Natural killer cell (primary cell): Measurements from ENCODE around the gene RAB31. TPM values are rescaled to one million over a fixed set of nuclear protein-coding genes. Genes with fewer than 3 reads are reported as not detected.

Experiments used
- ATAC-seq, 3 donors: fragments of 150-1000 bp in 2 of 3; fragments of 200-7000 bp in 1 of 3; cut with Tn5 transposase; 1 replicate in 1 of 3; 2 replicates in 2 of 3; pipeline ENCODE4 v1.10.0; 2021; ENCODE audit warnings: mild to moderate bottlenecking in 2 of 3, moderate library complexity in 2 of 3
- DNase-seq, 2 donors: peaks; one replicate each; pipeline versions ENCODE4 v3.0.0 to v3.0.0-alpha.2; 2013 to 2021; ENCODE audit warnings: mixed read lengths in 1 of 2
- H3K27ac ChIP-seq: one replicate; pipeline ENCODE4 v1.5.1; 2013; ENCODE audit warnings: mild to moderate bottlenecking, low read length
- H3K27me3 ChIP-seq: one replicate; pipeline ENCODE4 v1.6.1; 2013; ENCODE audit warnings: low read length; ENCODE audit not compliant: control insufficient read depth, insufficient read depth
- H3K36me3 ChIP-seq: one replicate; pipeline ENCODE4 v1.6.1; 2013; ENCODE audit warnings: low read length; ENCODE audit not compliant: control insufficient read depth, insufficient read depth
- H3K4me1 ChIP-seq: one replicate; pipeline ENCODE4 v1.6.1; 2013; ENCODE audit warnings: low read length; ENCODE audit not compliant: control insufficient read depth, insufficient read depth
- H3K4me3 ChIP-seq: one replicate; pipeline ENCODE4 v1.5.1; 2013; ENCODE audit warnings: low read length
- H3K9me3 ChIP-seq: one replicate; pipeline ENCODE4 v1.6.1; 2013; ENCODE audit warnings: low read length; ENCODE audit not compliant: control insufficient read depth, insufficient read depth
- H3K27ac Mint-ChIP-seq, 2 donors: one replicate each; pipeline ENCODE4 v1.8.0; 2022; ENCODE audit warnings: mild to moderate bottlenecking in 2 of 2, mixed read lengths in 2 of 2, moderate library complexity in 1 of 2
- H3K27me3 Mint-ChIP-seq, 2 donors: one replicate each; pipeline ENCODE4 v1.8.0; 2022; ENCODE audit warnings: low read depth in 2 of 2, mixed read lengths in 2 of 2
- H3K36me3 Mint-ChIP-seq: one replicate; pipeline ENCODE4 v1.8.0; 2022; ENCODE audit warnings: mixed read lengths
- H3K4me1 Mint-ChIP-seq, 2 donors: one replicate each; pipeline ENCODE4 v1.8.0; 2022; ENCODE audit warnings: mixed read lengths in 2 of 2
- H3K4me3 Mint-ChIP-seq: one replicate; pipeline ENCODE4 v1.8.0; 2022; ENCODE audit warnings: mild to moderate bottlenecking, moderate library complexity, mixed read lengths
- H3K9me3 Mint-ChIP-seq, 2 donors: one replicate each; pipeline ENCODE4 v1.8.0; 2022; ENCODE audit warnings: mixed read lengths in 2 of 2
- WGBS: methylation state at CpG from one replicate; pipeline ENCODE4 v1.1.7; 2013; ENCODE audit warnings: missing lambda C conversion rate; ENCODE audit not compliant: insufficient coverage; 5-methylcytosine and 5-hydroxymethylcytosine counted together
- intact Hi-C: fragments of 100-400 bp; cut with micrococcal nuclease; formaldehyde crosslinking; loops from one replicate; pipeline ENCODE4 v1.14.2; 2022
- total RNA-seq, 4 donors: library from RNA; stranded (reverse); fragments of 120-200 nt in 1 of 4; gene quantifications; one replicate each; pipeline versions ENCODE4 v1.2.3 to v1.2.4, GENCODE V29; 2013 to 2022
- TF ChIP-seq, protein P1 (sequence below): fragments of 200-600 bp; IDR thresholded peaks from one replicate; pipeline ENCODE4 v1.8.0; 2022; ENCODE audit warnings: antibody characterized with exemption

Gene RAB31
- total RNA-seq, 3 donors from 2014 or later (not counting 1 experiment from before 2014, with no cell fraction given), result 5.3 to 26.1 (median 9.9) TPM

DNA sequence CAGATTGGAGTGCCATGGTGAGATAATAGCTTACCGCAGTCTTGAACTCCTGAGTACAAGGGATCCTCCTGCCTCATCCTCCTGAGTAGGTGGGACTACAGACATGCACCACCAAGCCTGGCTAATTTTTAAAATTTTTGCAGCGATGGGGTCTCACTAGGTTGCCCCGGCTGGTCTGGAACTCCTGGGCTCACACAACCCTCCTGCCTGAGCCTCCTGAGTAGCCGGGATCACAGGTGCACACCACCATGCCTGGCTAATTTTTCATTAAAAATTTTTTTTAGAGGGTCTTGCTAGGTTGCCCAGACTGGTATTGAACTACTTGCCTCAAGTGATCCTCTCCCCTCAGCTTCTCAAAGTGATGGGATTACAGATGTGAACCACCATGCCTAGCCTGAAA is 27.8 kb downstream of the RAB31 start:
- Histone ChIP-seq H3K27me3 (no peaks in the 10 kb centered on the region), H3K4me3 (no peak overlapping the region), H3K4me1 (peaks cover 23% of the 10 kb centered on the region), H3K9me3 (no peaks in the 10 kb centered on the region), H3K36me3 (no peaks in the 10 kb centered on the region), H3K27ac (no peak overlapping the region)
- TF ChIP-seq, protein P1, sequence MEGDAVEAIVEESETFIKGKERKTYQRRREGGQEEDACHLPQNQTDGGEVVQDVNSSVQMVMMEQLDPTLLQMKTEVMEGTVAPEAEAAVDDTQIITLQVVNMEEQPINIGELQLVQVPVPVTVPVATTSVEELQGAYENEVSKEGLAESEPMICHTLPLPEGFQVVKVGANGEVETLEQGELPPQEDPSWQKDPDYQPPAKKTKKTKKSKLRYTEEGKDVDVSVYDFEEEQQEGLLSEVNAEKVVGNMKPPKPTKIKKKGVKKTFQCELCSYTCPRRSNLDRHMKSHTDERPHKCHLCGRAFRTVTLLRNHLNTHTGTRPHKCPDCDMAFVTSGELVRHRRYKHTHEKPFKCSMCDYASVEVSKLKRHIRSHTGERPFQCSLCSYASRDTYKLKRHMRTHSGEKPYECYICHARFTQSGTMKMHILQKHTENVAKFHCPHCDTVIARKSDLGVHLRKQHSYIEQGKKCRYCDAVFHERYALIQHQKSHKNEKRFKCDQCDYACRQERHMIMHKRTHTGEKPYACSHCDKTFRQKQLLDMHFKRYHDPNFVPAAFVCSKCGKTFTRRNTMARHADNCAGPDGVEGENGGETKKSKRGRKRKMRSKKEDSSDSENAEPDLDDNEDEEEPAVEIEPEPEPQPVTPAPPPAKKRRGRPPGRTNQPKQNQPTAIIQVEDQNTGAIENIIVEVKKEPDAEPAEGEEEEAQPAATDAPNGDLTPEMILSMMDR, result no peak
- no peaks in the 10 kb centered on the region for H3K36me3 Mint-ChIP-seq
- H3K9me3 Mint-ChIP-seq, result no peaks in the 10 kb centered on the region
- 72% methylated on average over 4 of the region's 4 CpGs for WGBS
- no peak for ATAC-seq
- no peak overlapping the region for H3K4me3 Mint-ChIP-seq
- H3K27me3 Mint-ChIP-seq, result peaks cover 5 to 7% of the 10 kb centered on the region in 2 donors
- DNase-seq, result no peak
- peaks cover 22 to 26% of the 10 kb centered on the region in 2 donors for H3K4me1 Mint-ChIP-seq
- no peak overlapping the region for H3K27ac Mint-ChIP-seq
- intact Hi-C loops, result no loop called here

DNA sequence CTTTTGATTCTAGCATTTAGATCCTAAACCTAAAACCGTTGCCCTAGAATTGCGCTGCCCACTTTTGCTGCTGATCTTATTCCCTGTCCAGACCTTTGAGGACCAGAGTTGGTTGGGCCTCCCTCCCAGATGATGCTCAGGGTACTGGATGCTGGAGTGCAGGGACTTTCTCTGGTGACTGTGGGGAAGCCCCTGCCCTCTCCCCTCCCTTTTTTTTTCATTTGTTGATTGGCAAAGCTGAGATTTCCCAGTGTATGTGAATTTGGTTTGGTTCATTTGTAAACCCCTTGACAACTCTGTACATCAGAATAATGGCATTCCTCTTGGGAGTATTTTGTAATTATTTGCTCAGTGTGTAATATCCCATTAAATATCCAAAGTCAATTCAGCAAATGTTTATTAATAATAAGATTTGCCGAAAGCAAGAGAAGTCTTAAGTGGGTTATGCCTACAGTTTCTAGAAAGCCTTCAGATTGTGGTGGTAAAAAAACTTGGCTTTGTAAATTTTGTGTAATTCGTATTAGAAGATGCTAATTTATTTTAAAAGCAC is 28.3 kb downstream of the RAB31 start:
- Histone ChIP-seq H3K4me3 (no peak overlapping the region), H3K9me3 (no peaks in the 10 kb centered on the region), H3K36me3 (no peaks in the 10 kb centered on the region), H3K4me1 (peaks cover 25% of the 10 kb centered on the region), H3K27ac (no peak overlapping the region), H3K27me3 (no peaks in the 10 kb centered on the region)
- intact Hi-C loops, result no loop called here
- no peaks in the 10 kb centered on the region for H3K9me3 Mint-ChIP-seq
- TF ChIP-seq, protein P1, result no peak
- peaks cover 22 to 26% of the 10 kb centered on the region in 2 donors for H3K4me1 Mint-ChIP-seq
- peaks cover under 1 to 7% of the 10 kb centered on the region in 2 donors for H3K27me3 Mint-ChIP-seq
- H3K27ac Mint-ChIP-seq, result no peak overlapping the region
- no peaks in the 10 kb centered on the region for H3K36me3 Mint-ChIP-seq
- no peak for DNase-seq
- H3K4me3 Mint-ChIP-seq, result no peak overlapping the region
- no peak for ATAC-seq
- 50% methylated on average over 4 of the region's 4 CpGs for WGBS

DNA sequence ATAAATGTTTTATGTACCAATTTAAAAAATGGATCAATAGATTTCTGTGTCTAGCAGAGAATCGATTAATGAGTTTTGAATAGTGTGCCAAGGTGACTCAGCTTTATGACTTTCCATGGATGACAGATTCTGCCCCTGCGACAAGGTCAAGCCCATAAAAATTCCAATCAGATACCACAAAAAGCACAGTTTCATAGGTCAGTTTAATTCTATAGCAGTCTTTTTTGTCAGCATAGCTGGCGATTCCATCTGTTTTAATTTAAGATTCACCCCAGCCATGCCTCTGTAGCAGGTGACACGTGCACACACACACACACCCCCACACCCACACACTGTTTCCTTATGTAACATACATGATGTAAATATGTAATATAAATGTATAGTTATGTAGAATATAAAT is 28.9 kb downstream of the RAB31 start:
- H3K27me3 Mint-ChIP-seq, result peaks cover 0 to 10% of the 10 kb centered on the region in 2 donors

More for the DNA sequence above, 28.9 kb downstream of the RAB31 start:
- intact Hi-C loops, result no loop called here
- no peak overlapping the region for H3K4me3 Mint-ChIP-seq
- TF ChIP-seq, protein P1, result no peak
- 98% methylated on average over 3 of the region's 4 CpGs for WGBS
- H3K4me1 ChIP-seq, result peaks cover 31% of the 10 kb centered on the region
- no peak overlapping the region for H3K4me3 ChIP-seq
- no peak for DNase-seq
- no peak for ATAC-seq
- H3K36me3 Mint-ChIP-seq, result no peaks in the 10 kb centered on the region
- H3K4me1 Mint-ChIP-seq, result peaks cover 22 to 26% of the 10 kb centered on the region in 2 donors
- no peak overlapping the region for H3K27ac ChIP-seq
- H3K9me3 Mint-ChIP-seq, result no peaks in the 10 kb centered on the region
- H3K27me3 ChIP-seq, result no peaks in the 10 kb centered on the region
- H3K27ac Mint-ChIP-seq, result no peak overlapping the region
- no peaks in the 10 kb centered on the region for H3K9me3 ChIP-seq
- H3K36me3 ChIP-seq, result no peaks in the 10 kb centered on the region
